ENCODE measurements around the gene DOCK6.

DNA sequence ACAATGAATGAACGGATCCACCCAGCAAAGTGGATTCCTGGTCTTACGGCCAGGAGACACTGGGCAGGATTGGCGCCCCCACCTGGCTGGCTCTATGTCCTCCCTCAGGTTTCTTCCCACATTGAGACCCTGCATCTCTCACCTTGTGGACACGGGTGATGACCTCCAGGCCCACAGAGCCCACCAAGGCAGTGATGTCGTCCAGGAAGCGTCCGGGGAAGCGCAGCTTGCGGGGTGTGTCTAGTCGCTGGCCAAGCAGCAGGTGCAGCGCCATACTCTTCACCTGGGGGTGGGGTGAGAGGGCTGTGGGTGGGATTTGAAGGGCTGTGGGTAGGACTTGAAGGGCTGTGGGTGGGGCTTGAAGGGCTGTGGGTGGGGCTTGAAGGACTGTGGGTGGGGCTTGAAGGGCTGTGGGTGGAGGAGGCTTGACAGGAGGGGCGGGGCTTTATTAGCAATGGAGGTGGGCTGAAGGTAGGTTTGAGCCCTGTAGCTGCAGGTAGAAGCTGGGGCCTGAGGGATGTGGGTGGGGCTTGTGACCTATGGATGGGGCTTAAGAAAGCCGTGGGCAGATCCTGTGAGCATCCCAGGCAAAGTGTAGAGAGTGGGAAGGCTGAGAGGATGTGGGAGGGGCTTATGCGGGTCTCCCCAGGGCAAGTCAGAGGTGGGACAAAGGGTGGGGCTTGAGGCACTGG lies 35.0 kb downstream of the DOCK6 start:
- TF ChIP-seq CTCF (IDR thresholded peaks at IDR 0.05): no peak
- no peak for TF ChIP-seq EP300 (IDR thresholded peaks at IDR 0.05)
